Activated CD4-positive, alpha-beta T cell treated with anti-CD3 and anti-CD28 coated beads, Interleukin-2, amount 50 U/mL, for 48 hours (primary cell): ENCODE measurements around the gene POR.
"Not testable (repeated sequence)": the region's sequence is repeated elsewhere in the genome, so short reads cannot be mapped to it uniquely, and the experiment has no call there.

ENCODE experiments used
- DNase-seq, 2 experiments: peaks; one replicate each; pipeline ENCODE4 v3.0.0-alpha.2; 2020

POR gene

DNA sequence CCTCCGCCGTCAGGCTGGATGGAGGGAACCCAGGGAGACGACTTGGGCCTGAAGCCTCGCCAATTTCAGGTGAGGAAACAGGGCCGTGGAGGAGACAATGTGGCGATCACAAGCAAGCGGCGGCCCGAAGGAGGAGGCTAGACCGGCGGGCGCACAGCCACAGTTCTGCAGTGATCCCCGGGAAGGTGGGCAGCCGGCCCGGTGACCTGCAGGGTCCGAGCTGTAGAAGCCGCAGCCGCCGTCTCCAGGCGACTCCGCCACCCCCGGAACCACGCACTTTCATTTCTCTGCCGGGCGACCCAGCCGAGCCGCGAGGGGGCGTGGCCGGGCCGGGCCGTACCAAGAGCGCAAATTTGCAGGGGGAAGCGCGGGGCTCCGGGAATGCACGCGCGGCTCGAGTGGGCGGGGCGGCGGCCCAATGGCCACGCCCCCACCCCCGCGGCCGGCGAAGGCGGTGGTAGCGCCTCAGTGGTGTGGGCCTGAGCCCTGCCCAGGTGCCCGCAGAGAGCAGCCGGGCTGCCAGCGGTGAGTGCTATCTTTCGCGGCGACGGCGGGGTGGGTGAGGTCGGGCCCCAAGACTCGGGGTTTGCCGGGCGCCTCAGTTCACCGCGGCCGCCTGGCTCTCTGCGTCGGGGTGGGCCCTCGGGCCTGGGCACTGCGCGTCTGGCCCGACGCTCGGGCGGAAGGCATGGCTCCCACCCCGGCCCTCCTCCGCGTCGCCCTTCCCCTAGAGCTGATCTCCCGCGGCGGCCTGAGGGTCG lies at the start of gene POR:
POR (plus strand) TSS at position 501 of the 761 bp plus-strand sequence. CDS start 38,847 bp downstream, outside the sequence.
- DNase-seq, result peak; percentile 95 to 96

- DNase-seq, result no peak
These were observed 48.9 kb upstream of the POR start for GRCh38 chr7:75866114-75866488.

GRCh38 chr7:75866489-75867389 lies 48.2 kb upstream of the POR start:
- DNase-seq, result peak; percentile 49 to 56

GRCh38 chr7:75867390-75867717 lies 47.6 kb upstream of the POR start:
- no peak for DNase-seq

GRCh38 chr7:75868153-75868552 lies 46.8 kb upstream of the POR start:
- DNase-seq, result no peak

- DNase-seq, result no peak
These were observed 45.1 kb upstream of the POR start for GRCh38 chr7:75869776-75870379.

DNA sequence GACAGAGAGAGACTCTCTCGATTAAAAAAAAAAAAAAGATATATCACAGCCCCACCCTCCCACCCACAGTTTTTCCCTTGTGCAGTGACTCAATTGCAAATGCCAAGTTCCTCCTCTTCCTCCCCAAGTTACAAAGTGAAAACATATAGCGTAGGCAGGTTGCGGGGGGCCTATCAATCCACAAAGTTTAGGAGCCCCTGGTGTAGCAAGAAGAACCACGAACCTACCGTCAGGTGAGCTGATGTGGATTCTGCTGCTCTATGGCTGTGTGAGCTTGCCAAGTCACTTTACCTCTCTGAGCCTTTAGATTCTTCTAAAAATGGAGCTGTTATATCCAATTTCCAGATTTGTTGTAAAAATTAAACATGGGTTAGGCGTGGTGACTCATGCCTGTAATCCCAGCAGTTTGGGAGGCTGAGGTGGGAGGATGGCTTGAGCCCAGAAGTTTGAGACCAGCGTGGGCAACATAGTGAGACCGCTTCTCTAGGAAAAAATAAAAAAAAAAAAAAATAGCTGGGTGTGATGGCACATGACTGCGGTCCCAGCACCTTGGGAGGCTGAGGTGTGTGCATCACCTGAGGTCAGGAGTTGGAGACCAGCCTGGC lies 44.3 kb upstream of the POR start:
- DNase-seq, result peak in 1 of 2 experiments; percentile 39

- no peak for DNase-seq
These were observed 42.7 kb upstream of the POR start for GRCh38 chr7:75872073-75872782.

DNA sequence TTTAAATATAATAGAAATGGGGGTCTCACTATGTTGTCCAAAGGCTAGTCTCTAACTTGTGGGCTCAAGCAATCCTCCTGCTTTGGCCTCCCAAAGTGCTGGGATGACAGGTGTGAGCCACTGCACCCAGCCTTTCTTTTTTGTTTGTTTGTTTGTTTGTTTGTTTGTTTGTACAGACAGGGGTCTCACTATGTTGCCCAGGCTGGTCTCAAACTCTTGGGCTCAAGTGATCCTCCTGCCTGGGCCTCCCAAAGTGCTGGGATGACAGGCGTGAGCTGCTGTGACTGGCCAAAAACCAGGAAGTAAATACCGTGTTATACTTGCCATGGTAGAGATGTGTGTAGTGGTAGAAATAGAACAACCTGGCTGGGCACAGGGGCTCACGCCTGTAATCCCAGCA lies 40.8 kb upstream of the POR start:
- not testable (repeated sequence) for DNase-seq

GRCh38 chr7:75875113-75876080 lies 39.6 kb upstream of the POR start:
- DNase-seq, result no peak

DNA sequence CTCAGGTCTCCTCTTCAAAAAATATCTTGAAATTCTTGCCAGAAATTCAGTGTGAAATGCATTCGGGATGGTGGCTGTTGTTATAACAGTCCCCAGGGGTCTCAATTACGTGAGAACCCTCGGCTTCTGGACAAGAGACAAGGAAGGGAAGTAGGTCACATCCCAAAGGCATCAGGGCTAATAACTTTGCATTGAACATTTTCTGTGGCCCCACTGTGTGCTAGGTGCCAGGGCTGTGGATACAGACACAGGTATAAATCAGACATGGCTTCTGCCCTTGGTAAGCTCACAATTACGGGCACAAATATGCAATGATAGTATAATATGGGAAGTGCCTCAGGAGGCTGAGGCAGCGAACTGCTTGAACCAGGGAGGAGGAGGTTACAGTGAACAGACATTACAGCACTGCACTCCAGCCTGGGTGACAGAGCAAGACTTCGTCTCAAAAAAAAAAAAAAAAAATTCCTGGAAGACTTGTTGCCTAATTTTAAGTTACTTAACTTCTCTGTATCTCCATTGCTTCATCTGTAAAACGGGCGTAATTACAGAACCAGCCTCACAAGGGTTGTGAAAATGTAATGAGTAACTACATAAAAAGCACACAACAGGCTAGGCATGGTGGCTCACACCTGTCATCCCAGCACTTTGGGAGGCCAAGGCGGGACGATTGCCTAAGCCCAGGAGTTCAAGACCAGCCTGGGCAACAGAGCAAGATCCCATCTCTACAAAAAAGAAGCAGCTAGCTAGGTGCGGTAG lies 38.7 kb upstream of the POR start:
- no peak for DNase-seq

DNA sequence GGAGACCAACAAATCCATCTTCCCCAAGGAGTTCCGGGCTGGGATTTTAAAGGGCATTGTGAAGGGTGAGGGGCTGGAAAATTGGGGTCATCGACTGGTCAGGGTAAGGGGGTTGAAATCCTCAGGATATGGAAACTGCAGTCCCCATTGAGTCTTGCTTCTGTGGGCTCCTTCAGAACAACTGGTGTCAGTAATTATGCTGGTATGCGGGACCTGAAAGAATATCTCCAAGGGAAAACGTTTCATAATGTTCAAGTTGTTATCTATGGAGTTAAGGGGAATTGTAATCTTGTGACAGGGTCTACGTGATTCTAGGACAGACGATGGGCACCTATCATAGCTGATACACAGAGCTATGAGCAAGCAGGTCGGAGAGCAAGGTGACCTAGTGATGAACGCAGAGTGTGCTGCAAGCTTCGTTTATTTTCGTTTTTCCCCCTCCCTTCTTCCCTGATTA lies 36.6 kb upstream of the POR start:
- DNase-seq, result no peak

DNA sequence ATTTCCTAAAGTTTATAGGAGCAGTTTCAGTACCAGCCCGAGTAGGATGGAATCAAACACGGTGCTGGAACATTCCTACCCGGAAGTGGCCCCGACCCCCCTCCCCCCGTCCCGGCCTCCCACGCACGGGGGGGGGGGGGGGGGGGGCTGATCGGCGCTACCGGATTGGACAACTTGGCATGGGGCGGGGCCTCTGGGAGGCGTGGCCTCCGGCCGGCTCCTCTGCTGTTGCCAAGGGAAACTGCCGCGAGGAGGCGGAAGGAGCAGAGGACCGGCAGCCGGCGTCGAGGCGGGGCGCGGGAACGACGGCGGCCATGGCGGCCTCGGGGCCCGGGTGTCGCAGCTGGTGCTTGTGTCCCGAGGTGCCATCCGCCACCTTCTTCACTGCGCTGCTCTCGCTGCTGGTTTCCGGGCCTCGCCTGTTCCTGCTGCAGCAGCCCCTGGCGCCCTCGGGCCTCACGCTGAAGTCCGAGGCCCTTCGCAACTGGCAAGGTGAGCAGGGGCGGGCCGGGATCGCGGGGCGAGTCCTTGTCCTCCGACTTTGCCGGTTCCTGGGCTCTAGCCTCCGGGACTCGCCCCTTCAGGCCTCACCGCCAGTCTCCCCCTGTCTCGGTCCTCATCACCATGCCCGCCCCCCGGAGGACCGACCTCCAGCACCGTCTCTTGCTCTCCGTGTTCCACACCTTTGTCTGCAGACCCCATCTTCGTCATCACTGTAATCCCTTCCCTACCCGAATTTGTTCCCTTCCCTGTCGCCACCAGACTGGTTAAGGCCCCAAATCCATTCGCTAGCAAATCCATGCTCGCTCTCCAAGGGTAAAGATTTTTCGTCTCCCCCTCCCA lies 36.0 kb upstream of the POR start, which contains the start of gene RHBDD2:
RHBDD2 (plus strand) TSS at position 266 of the 843 bp plus-strand sequence; CDS start at position 315, 49 bp downstream.
- peak; percentile 98 for DNase-seq

GRCh38 chr7:75879771-75880184 lies 35.2 kb upstream of the POR start:
- DNase-seq, result no peak

DNA sequence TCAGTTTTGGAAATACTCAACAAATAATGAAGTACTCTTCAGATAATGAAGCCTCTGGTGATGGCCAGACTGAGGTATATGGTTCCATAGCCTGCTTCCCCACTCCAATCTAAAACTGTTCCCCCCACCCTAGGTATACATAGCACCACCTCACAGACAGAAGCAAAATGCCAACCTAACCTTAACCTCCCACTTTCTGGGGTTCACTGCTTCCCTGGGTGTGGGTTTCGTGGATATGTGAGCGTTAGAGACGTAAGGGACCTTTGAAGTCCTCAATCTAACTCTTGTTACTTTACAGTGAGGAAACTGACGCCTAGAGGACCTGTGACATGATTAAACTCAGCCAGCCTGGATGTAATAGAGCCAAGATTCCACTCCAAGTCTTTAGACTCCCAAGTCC lies 34.7 kb upstream of the POR start:
- no peak for DNase-seq

DNA sequence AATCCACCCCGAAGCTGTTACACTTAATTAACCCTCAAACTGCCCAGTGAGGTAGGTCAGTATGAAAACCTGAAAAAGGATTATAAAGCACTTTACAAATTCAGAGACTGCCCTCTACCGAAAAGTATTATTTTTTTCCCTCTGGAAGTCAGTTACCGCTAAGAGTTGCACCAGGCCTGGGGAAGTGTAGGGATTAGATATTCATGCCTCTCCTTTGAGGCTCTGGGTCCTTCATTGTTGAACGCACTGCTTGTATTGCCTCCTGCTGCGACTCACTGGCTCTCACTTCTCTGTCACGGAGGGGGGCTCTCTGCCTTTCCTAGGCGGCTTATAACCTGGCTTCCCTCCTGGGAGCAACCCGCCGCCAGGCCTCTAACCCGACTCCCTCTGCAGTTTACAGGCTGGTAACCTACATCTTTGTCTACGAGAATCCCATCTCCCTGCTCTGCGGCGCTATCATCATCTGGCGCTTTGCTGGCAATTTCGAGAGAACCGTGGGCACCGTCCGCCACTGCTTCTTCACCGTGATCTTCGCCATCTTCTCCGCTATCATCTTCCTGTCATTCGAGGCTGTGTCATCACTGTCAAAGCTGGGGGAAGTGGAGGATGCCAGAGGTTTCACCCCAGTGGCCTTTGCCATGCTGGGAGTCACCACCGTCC lies 33.4 kb upstream of the POR start:
- no peak for DNase-seq

DNA sequence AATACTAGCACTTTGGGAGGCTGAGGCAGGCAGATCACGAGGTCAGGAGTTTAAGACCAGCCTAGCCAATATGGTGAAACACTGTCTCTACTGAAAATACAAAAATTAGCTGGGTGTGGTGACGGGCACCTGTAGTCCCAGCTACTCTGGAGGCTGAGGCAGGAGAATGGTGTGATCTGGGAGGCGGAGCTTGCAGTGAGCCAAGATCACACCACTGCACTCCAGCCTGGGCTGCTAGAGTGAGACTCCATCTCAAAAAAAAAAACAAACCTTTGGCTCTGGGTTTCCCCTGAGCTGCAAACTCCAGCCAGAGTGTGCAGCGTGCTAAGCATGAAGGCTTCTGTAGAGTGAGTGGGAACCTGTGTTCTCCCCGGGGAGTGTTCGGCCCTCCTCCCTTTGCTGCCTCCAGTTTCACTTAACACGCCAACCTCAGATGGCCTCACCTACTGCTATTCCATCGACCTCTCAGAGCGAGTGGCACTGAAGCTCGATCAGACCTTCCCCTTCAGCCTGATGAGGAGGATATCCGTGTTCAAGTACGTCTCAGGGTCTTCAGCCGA lies 31.6 kb upstream of the POR start:
- not testable (repeated sequence) for DNase-seq

DNA sequence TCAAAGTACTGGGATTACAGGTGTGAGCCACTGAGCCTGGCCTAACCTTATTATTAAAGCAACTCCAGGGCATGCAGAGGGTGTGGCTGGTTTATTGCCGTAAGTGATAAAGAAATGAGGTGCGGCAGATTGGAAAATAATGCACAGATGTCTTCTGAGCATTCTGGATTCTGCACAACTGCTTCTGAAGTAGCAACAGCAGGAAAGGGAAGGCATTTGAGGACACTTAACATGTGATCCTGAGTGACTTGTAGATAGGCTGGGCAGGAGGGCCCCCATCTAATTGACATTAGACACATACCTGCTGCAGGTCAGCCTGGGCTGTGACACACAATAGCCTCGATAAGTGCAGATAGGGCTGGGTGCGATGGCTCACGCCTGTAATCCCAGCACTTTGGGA lies 30.5 kb upstream of the POR start:
- no peak for DNase-seq
